HG03135 (cell line): ENCODE data around the gene NTRK1.

Source experiments
- ATAC-seq: cut with Tn5 transposase; IDR thresholded peaks from one replicate; pipeline ENCODE4 v1.9.1; 2021; ENCODE audit warnings: mild to moderate bottlenecking, moderate library complexity; ENCODE audit not compliant: unreplicated experiment

NTRK1 gene

GRCh38 chr1:156895927-156896326 is 35.3 kb downstream of the NTRK1 start:
- ATAC-seq: no peak

- ATAC-seq: no peak
Observed at GRCh38 chr1:156896490-156897033, 35.9 kb downstream of the NTRK1 start.

GRCh38 chr1:156897078-156897825 is 36.6 kb downstream of the NTRK1 start:
- ATAC-seq: no peak

- no peak for ATAC-seq
Observed at GRCh38 chr1:156898161-156898566, 37.5 kb downstream of the NTRK1 start.

- no peak for ATAC-seq
Observed at GRCh38 chr1:156898971-156899664, 38.5 kb downstream of the NTRK1 start.

- ATAC-seq: no peak
Observed at GRCh38 chr1:156899956-156900718, 39.5 kb downstream of the NTRK1 start.

GRCh38 chr1:156900896-156901589 is 40.4 kb downstream of the NTRK1 start:
- no peak for ATAC-seq

GRCh38 chr1:156901590-156901900 is 40.9 kb downstream of the NTRK1 start:
- no peak for ATAC-seq

- no peak for ATAC-seq
Observed at GRCh38 chr1:156901966-156902915, 41.6 kb downstream of the NTRK1 start.

- ATAC-seq: no peak
Observed at GRCh38 chr1:156903328-156904091, 42.8 kb downstream of the NTRK1 start.

- no peak for ATAC-seq
Observed at GRCh38 chr1:156904187-156904959, 43.7 kb downstream of the NTRK1 start.

GRCh38 chr1:156905176-156905575 is 44.5 kb downstream of the NTRK1 start:
- ATAC-seq: no peak

GRCh38 chr1:156905651-156906050 is 45.0 kb downstream of the NTRK1 start:
- ATAC-seq: no peak

- ATAC-seq: no peak
Observed at GRCh38 chr1:156906206-156906906, 45.7 kb downstream of the NTRK1 start.

GRCh38 chr1:156908541-156908940 is 47.9 kb downstream of the NTRK1 start:
- ATAC-seq: no peak

- no peak for ATAC-seq
Observed at GRCh38 chr1:156908955-156909354, 48.3 kb downstream of the NTRK1 start.

GRCh38 chr1:156909671-156910070 is 49.0 kb downstream of the NTRK1 start:
- ATAC-seq: no peak

GRCh38 chr1:156910309-156910782 is 49.7 kb downstream of the NTRK1 start:
- no peak for ATAC-seq
